GM23338 (cell line): Measurements from ENCODE around the gene ATXN7L1. TPM values are rescaled to one million over a fixed set of nuclear protein-coding genes. Genes with fewer than 3 reads are reported as not detected.

ENCODE experiments used
- ATAC-seq: fragments of 200-7000 bp; cut with Tn5 transposase; 3 replicates; pipeline ENCODE4 v1.9.1; 2020
- DNase-seq: peaks from one replicate; pipeline ENCODE4 v3.0.0-alpha.2; 2015; ENCODE audit warnings: low spot score
- H2AFZ ChIP-seq: fragments of 200-600 bp; sonication (generic); 2 replicates; pipeline ENCODE4 v1.8.0; 2016; ENCODE audit warnings: antibody characterized with exemption, mild to moderate bottlenecking, moderate library complexity
- H3F3A ChIP-seq: fragments of 200-600 bp; sonication (generic); replicated peaks from 2 replicates; pipeline ENCODE4 v1.8.0; 2017; ENCODE audit warnings: antibody characterized with exemption, mixed run types, low read depth
- H3K27ac ChIP-seq: fragments of 200-600 bp; sonication (generic); 2 replicates; pipeline ENCODE4 v1.6.1; 2016; ENCODE audit warnings: low read depth
- H3K27me3 ChIP-seq: fragments of 200-600 bp; sonication (generic); 2 replicates; pipeline ENCODE4 v1.8.0; 2016; ENCODE audit warnings: mild to moderate bottlenecking, mixed run types, moderate library complexity; ENCODE audit not compliant: insufficient read depth
- H3K36me3 ChIP-seq: fragments of 200-600 bp; sonication (generic); 2 replicates; pipeline ENCODE4 v1.8.0; 2016; ENCODE audit warnings: mild to moderate bottlenecking; ENCODE audit not compliant: insufficient read depth
- H3K4me1 ChIP-seq: fragments of 200-600 bp; sonication (generic); 2 replicates; pipeline ENCODE4 v1.8.0; 2016; ENCODE audit warnings: mild to moderate bottlenecking, moderate library complexity; ENCODE audit not compliant: insufficient read depth
- H3K4me2 ChIP-seq: fragments of 200-600 bp; sonication (generic); 2 replicates; pipeline ENCODE4 v1.7.1; 2017; ENCODE audit warnings: mixed run types
- H3K4me3 ChIP-seq: fragments of 200-600 bp; sonication (generic); 2 replicates; pipeline ENCODE4 v1.6.1; 2016; ENCODE audit warnings: mixed run types
- H3K79me2 ChIP-seq: fragments of 200-600 bp; sonication (generic); replicated peaks from 2 replicates; pipeline ENCODE4 v1.8.0; 2017; ENCODE audit warnings: mild to moderate bottlenecking; ENCODE audit not compliant: insufficient read depth
- H3K9me2 ChIP-seq: fragments of 200-600 bp; sonication (generic); 2 replicates; pipeline ENCODE4 v1.8.0; 2017; ENCODE audit not compliant: insufficient read depth
- H4K20me1 ChIP-seq: fragments of 200-600 bp; sonication (generic); replicated peaks from 2 replicates; pipeline ENCODE4 v1.8.0; 2017; ENCODE audit warnings: mild to moderate bottlenecking; ENCODE audit not compliant: insufficient read depth
- H3K27ac Mint-ChIP-seq: 2 replicates; pipeline ENCODE4 v1.8.0; 2020; ENCODE audit warnings: inconsistent platforms, mild to moderate bottlenecking, moderate library complexity, mixed read lengths
- H3K27me3 Mint-ChIP-seq: 3 replicates; pipeline ENCODE4 v1.8.0; 2022; ENCODE audit warnings: low read depth, mild to moderate bottlenecking, moderate library complexity, mixed read lengths, inconsistent platforms; ENCODE audit not compliant: insufficient read depth, poor library complexity
- H3K36me3 Mint-ChIP-seq: 3 replicates; pipeline ENCODE4 v1.8.0; 2021; ENCODE audit warnings: low read depth, mild to moderate bottlenecking, inconsistent platforms, moderate library complexity, mixed read lengths
- H3K4me1 Mint-ChIP-seq: 3 replicates; pipeline ENCODE4 v1.8.0; 2020; ENCODE audit warnings: mild to moderate bottlenecking, inconsistent platforms, mixed read lengths
- H3K4me3 Mint-ChIP-seq: 3 replicates; pipeline ENCODE4 v1.8.0; 2021; ENCODE audit warnings: moderate library complexity, mild to moderate bottlenecking, inconsistent platforms, mixed read lengths
- H3K9me3 Mint-ChIP-seq: 3 replicates; pipeline ENCODE4 v1.8.0; 2020; ENCODE audit warnings: moderate library complexity, mild to moderate bottlenecking, inconsistent platforms, mixed read lengths
- ETS1 ChIP-seq: IDR thresholded peaks from 2 replicates; pipeline ENCODE4 v1.6.1; 2016; ENCODE audit warnings: antibody characterized with exemption
- EZH2 ChIP-seq: fragments of 200-600 bp; sonication (generic); IDR thresholded peaks from one replicate; pipeline ENCODE4 v1.8.0; 2017; ENCODE audit warnings: antibody characterized with exemption, mild to moderate bottlenecking, low read depth; ENCODE audit not compliant: unreplicated experiment
- JUNB ChIP-seq: IDR thresholded peaks from one replicate; pipeline ENCODE4 v1.6.1; 2016; ENCODE audit warnings: antibody characterized with exemption; ENCODE audit not compliant: unreplicated experiment
- NANOG ChIP-seq: IDR thresholded peaks from 2 replicates; pipeline ENCODE4 v1.6.1; 2016; ENCODE audit warnings: antibody characterized with exemption, borderline replicate concordance
- POLR2AphosphoS5 ChIP-seq: IDR thresholded peaks from 2 replicates; pipeline ENCODE4 v1.6.1; 2016; ENCODE audit warnings: antibody characterized with exemption, low read depth
- REST ChIP-seq: IDR thresholded peaks from one replicate; pipeline ENCODE4 v1.6.1; 2018; ENCODE audit warnings: antibody characterized with exemption; ENCODE audit not compliant: unreplicated experiment
- ZNF114 ChIP-seq: fragments of 250-450 bp; sonication (Bioruptor Pico); IDR thresholded peaks from 2 replicates; pipeline ENCODE4 v1.5.0; 2020; ENCODE audit warnings: mild to moderate bottlenecking, moderate library complexity
- ZNF331 ChIP-seq: fragments of 250-450 bp; sonication (Bioruptor Pico); IDR thresholded peaks from 2 replicates; pipeline ENCODE4 v1.5.0; 2020; ENCODE audit warnings: low read depth, mild to moderate bottlenecking, moderate library complexity
- ZNF462 ChIP-seq: fragments of 250-450 bp; sonication (Bioruptor Pico); IDR thresholded peaks from 2 replicates; pipeline ENCODE4 v1.5.0; 2020; ENCODE audit warnings: mild to moderate bottlenecking, moderate library complexity
- polyA plus RNA-seq: library from polyadenylated mRNA; unstranded; fragments of >200 nt; fragmentation: Nextera tagmentation; extraction: Ambion mirVana; gene quantifications from 2 replicates; pipeline ENCODE4 v1.2.1, GENCODE V29; 2016
- total RNA-seq: library from RNA; depleted of rRNA; stranded (reverse); fragments of >200 nt; shearing (Covaris generic); gene quantifications from 2 replicates; pipeline ENCODE4 v1.2.3, GENCODE V29; 2014

Gene ATXN7L1
- total and polyA plus RNA-seq, 2 experiments from 2014 or later: 22.8 to 29.8 TPM

GRCh38 chr7:105765846-105766245 lies 110.6 kb downstream of the ATXN7L1 start:
- H3K4me1 Mint-ChIP-seq: peaks cover 44% of the 10 kb centered on the region
- Histone ChIP-seq H3K4me1 (peaks cover 20% of the 10 kb centered on the region), H3K27ac (no peak overlapping the region), H3F3A (no peaks in the 10 kb centered on the region), H3K4me3 (no peak overlapping the region), H3K27me3 (no peaks in the 10 kb centered on the region), H3K79me2 (peaks cover 4% of the 10 kb centered on the region; the same call in 1 of the 2 replicates), H3K9me2 (peaks cover 8% of the 10 kb centered on the region; the same call in 1 of the 2 replicates), H2AFZ (no peak overlapping the region), H3K36me3 (no peaks in the 10 kb centered on the region), H4K20me1 (no peaks in the 10 kb centered on the region), H3K4me2 (no peak overlapping the region)
- H3K9me3 Mint-ChIP-seq: no peaks in the 10 kb centered on the region
- no peak for DNase-seq
- no peak overlapping the region for H3K4me3 Mint-ChIP-seq
- peaks cover 3% of the 10 kb centered on the region; the same call in 2 of the 3 replicates for H3K36me3 Mint-ChIP-seq
- no peak overlapping the region for H3K27ac Mint-ChIP-seq
- H3K27me3 Mint-ChIP-seq: peaks cover 11% of the 10 kb centered on the region
- TF ChIP-seq ETS1 (no peak), NANOG (no peak), ZNF331 (CRISPR knock-in tag) (no peak), ZNF114 (CRISPR knock-in tag) (no peak), ZNF462 (CRISPR knock-in tag) (no peak), REST (no peak), EZH2 (no peak), JUNB (no peak), POLR2AphosphoS5 (no peak)
- ATAC-seq: no peak
